K562 (cell line): ENCODE results near the gene AK4. TPM values are rescaled to one million over a fixed set of nuclear protein-coding genes. Genes with fewer than 3 reads are reported as not detected.

Experiments used
- CBFA2T2 ChIP-seq: fragments of 450-650 bp; conservative IDR thresholded peaks from 2 replicates; pipeline ENCODE4 v1.6.1; 2017; ENCODE audit warnings: mild to moderate bottlenecking
- CBFA2T3 ChIP-seq: fragments of 450-650 bp; IDR thresholded peaks from 2 replicates; pipeline ENCODE4 v1.6.1; 2017
- NCOR1 ChIP-seq: fragments of 450-650 bp; IDR thresholded peaks from 2 replicates; pipeline ENCODE4 v1.6.1; 2016; ENCODE audit warnings: mild to moderate bottlenecking, moderate library complexity
- NONO ChIP-seq, 2 experiments: fragments of 200-400 bp in 1 of 2; fragments of 450-650 bp in 1 of 2; formaldehyde crosslinking in 1 of 2; IDR thresholded peaks; 2 replicates each; pipeline ENCODE4 v1.6.1; 2017; ENCODE audit warnings: low read depth in 2 of 2, mild to moderate bottlenecking in 2 of 2, moderate library complexity in 2 of 2, low read length in 1 of 2
- RBM17 ChIP-seq: fragments of 200-400 bp; formaldehyde crosslinking; IDR thresholded peaks from 2 replicates; pipeline ENCODE4 v1.6.1; 2017; ENCODE audit warnings: low read depth, mild to moderate bottlenecking, low read length, borderline replicate concordance
- SMARCC2 ChIP-seq: fragments of 450-650 bp; IDR thresholded peaks from 2 replicates; pipeline ENCODE4 v1.6.1; 2017; ENCODE audit warnings: antibody characterized with exemption, moderate library complexity, mild to moderate bottlenecking, low read depth
- STAG1 ChIP-seq: sonication (generic); formaldehyde crosslinking; IDR thresholded peaks from 2 replicates; pipeline ENCODE4 v1.5.0; 2020; ENCODE audit warnings: missing genetic modification reagents, borderline replicate concordance
- STAT5B ChIP-seq: fragments of 250-450 bp; sonication (Bioruptor Pico); IDR thresholded peaks from 2 replicates; pipeline ENCODE4 v1.8.0; 2021; ENCODE audit warnings: mild to moderate bottlenecking, inconsistent platforms
- polyA plus RNA-seq, 8 experiments: library from polyadenylated mRNA; depleted of rRNA in 4 of 8; stranded (reverse) in 5 of 8; unstranded in 3 of 8; fragments of >200 nt; fragmentation: Nextera tagmentation in 2 of 8; fragmentation: Illumina TruSeq in 1 of 8; extraction: Ambion mirVana in 2 of 8; extraction: Trizol in 1 of 8; gene quantifications; 2 replicates each; pipeline versions ENCODE4 v1.2.1 to v1.2.3, GENCODE V29; 2011 to 2014; ENCODE audit warnings: inconsistent platforms in 1 of 8, missing spikeins in 1 of 8
- total RNA-seq, 7 experiments: library from RNA; depleted of rRNA in 6 of 7; stranded (reverse); fragments of >200 nt in 6 of 7; fragmentation: Illumina TruSeq in 2 of 7; extraction: Trizol in 2 of 7; gene quantifications; 2 replicates each; pipeline versions ENCODE4 v1.2.1 to v1.2.3, GENCODE V29; 2011 to 2021; ENCODE audit warnings: low replicate concordance in 1 of 7
- TF ChIP-seq, protein P1 (sequence below): fragments of 200-600 bp; sonication (generic); IDR thresholded peaks from one replicate; pipeline ENCODE4 v1.6.1; 2012; ENCODE audit warnings: mild to moderate bottlenecking, low read depth, low read length, inconsistent platforms
- TF ChIP-seq, protein P2 (sequence below), 2 experiments: fragments of 450-650 bp in 1 of 2; sonication (generic) in 1 of 2; formaldehyde crosslinking in 1 of 2; IDR thresholded peaks in 1 of 2; conservative IDR thresholded peaks in 1 of 2; 2 replicates each; pipeline versions ENCODE4 v1.6.1 to v1.8.1; 2016 to 2023; ENCODE audit warnings: mild to moderate bottlenecking in 2 of 2, moderate library complexity in 2 of 2, inconsistent platforms in 1 of 2, missing genetic modification reagents in 1 of 2
- TF ChIP-seq, protein P3 (sequence below): fragments of 450-650 bp; formaldehyde crosslinking; IDR thresholded peaks from 2 replicates; pipeline ENCODE4 v1.4.0; 2022; ENCODE audit warnings: mild to moderate bottlenecking, moderate library complexity
- TF ChIP-seq, protein P4 (sequence below): IDR thresholded peaks from 2 replicates; pipeline ENCODE4 v1.6.1; 2012; ENCODE audit warnings: low read depth, low read length, improper control_type of control experiment, borderline replicate concordance

Gene AK4
- total and polyA plus RNA-seq, 9 of the 15 experiments (the other 6 are each of a cell fraction or from before 2014, with no cell fraction given), result 10.4 to 96.6 (median 21.5) TPM

DNA sequence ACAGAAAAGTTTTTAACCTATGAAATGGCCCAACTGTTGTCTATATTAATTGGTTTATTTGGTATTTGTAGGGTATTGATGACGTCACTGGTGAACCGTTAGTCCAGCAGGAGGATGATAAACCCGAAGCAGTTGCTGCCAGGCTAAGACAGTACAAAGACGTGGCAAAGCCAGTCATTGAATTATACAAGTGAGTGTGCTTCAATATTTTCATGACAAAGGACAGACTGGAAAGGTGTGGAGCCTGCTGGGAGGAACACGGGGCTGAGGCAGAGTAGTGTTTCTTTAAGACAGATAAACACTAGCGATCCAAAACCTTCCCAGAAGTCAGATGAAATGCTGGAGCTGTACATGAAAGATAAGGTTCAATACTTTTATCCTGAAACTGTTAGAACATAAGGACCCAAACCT lies 76.7 kb downstream of the AK4 start (continued):
- TF ChIP-seq STAT5B (CRISPR knock-in tag) (no peak), CBFA2T2 (peak; percentile 62), RBM17 (no peak), SMARCC2 (peak; percentile 45; the same call in 1 of the 2 replicates), STAG1 (CRISPR knock-in tag) (no peak), NONO (IDR thresholded peaks at IDR 0.05; ENCODE audit: low read depth in 2 of 2, low read length in 1 of 2) (0 out of 4 replicates have a peak, but pooled peaks of 1 of the 2 experiments have one; percentile 8), NCOR1 (peak; percentile 58), CBFA2T3 (peak; percentile 80)
- TF ChIP-seq, protein P1, sequence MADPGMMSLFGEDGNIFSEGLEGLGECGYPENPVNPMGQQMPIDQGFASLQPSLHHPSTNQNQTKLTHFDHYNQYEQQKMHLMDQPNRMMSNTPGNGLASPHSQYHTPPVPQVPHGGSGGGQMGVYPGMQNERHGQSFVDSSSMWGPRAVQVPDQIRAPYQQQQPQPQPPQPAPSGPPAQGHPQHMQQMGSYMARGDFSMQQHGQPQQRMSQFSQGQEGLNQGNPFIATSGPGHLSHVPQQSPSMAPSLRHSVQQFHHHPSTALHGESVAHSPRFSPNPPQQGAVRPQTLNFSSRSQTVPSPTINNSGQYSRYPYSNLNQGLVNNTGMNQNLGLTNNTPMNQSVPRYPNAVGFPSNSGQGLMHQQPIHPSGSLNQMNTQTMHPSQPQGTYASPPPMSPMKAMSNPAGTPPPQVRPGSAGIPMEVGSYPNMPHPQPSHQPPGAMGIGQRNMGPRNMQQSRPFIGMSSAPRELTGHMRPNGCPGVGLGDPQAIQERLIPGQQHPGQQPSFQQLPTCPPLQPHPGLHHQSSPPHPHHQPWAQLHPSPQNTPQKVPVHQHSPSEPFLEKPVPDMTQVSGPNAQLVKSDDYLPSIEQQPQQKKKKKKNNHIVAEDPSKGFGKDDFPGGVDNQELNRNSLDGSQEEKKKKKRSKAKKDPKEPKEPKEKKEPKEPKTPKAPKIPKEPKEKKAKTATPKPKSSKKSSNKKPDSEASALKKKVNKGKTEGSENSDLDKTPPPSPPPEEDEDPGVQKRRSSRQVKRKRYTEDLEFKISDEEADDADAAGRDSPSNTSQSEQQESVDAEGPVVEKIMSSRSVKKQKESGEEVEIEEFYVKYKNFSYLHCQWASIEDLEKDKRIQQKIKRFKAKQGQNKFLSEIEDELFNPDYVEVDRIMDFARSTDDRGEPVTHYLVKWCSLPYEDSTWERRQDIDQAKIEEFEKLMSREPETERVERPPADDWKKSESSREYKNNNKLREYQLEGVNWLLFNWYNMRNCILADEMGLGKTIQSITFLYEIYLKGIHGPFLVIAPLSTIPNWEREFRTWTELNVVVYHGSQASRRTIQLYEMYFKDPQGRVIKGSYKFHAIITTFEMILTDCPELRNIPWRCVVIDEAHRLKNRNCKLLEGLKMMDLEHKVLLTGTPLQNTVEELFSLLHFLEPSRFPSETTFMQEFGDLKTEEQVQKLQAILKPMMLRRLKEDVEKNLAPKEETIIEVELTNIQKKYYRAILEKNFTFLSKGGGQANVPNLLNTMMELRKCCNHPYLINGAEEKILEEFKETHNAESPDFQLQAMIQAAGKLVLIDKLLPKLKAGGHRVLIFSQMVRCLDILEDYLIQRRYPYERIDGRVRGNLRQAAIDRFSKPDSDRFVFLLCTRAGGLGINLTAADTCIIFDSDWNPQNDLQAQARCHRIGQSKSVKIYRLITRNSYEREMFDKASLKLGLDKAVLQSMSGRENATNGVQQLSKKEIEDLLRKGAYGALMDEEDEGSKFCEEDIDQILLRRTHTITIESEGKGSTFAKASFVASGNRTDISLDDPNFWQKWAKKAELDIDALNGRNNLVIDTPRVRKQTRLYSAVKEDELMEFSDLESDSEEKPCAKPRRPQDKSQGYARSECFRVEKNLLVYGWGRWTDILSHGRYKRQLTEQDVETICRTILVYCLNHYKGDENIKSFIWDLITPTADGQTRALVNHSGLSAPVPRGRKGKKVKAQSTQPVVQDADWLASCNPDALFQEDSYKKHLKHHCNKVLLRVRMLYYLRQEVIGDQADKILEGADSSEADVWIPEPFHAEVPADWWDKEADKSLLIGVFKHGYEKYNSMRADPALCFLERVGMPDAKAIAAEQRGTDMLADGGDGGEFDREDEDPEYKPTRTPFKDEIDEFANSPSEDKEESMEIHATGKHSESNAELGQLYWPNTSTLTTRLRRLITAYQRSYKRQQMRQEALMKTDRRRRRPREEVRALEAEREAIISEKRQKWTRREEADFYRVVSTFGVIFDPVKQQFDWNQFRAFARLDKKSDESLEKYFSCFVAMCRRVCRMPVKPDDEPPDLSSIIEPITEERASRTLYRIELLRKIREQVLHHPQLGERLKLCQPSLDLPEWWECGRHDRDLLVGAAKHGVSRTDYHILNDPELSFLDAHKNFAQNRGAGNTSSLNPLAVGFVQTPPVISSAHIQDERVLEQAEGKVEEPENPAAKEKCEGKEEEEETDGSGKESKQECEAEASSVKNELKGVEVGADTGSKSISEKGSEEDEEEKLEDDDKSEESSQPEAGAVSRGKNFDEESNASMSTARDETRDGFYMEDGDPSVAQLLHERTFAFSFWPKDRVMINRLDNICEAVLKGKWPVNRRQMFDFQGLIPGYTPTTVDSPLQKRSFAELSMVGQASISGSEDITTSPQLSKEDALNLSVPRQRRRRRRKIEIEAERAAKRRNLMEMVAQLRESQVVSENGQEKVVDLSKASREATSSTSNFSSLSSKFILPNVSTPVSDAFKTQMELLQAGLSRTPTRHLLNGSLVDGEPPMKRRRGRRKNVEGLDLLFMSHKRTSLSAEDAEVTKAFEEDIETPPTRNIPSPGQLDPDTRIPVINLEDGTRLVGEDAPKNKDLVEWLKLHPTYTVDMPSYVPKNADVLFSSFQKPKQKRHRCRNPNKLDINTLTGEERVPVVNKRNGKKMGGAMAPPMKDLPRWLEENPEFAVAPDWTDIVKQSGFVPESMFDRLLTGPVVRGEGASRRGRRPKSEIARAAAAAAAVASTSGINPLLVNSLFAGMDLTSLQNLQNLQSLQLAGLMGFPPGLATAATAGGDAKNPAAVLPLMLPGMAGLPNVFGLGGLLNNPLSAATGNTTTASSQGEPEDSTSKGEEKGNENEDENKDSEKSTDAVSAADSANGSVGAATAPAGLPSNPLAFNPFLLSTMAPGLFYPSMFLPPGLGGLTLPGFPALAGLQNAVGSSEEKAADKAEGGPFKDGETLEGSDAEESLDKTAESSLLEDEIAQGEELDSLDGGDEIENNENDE, result no peak
- TF ChIP-seq, protein P2, sequence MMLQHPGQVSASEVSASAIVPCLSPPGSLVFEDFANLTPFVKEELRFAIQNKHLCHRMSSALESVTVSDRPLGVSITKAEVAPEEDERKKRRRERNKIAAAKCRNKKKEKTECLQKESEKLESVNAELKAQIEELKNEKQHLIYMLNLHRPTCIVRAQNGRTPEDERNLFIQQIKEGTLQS (IDR thresholded peaks at IDR 0.05), result peak; percentile 98
- TF ChIP-seq, protein P2 (CRISPR knock-in tag; conservative IDR thresholded peaks at IDR 0.05), result 0 out of 2 replicates have a peak, but pooled peaks have one; percentile 27
- TF ChIP-seq, protein P3, sequence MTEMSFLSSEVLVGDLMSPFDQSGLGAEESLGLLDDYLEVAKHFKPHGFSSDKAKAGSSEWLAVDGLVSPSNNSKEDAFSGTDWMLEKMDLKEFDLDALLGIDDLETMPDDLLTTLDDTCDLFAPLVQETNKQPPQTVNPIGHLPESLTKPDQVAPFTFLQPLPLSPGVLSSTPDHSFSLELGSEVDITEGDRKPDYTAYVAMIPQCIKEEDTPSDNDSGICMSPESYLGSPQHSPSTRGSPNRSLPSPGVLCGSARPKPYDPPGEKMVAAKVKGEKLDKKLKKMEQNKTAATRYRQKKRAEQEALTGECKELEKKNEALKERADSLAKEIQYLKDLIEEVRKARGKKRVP (CRISPR knock-in tag), result no peak
- TF ChIP-seq, protein P4, sequence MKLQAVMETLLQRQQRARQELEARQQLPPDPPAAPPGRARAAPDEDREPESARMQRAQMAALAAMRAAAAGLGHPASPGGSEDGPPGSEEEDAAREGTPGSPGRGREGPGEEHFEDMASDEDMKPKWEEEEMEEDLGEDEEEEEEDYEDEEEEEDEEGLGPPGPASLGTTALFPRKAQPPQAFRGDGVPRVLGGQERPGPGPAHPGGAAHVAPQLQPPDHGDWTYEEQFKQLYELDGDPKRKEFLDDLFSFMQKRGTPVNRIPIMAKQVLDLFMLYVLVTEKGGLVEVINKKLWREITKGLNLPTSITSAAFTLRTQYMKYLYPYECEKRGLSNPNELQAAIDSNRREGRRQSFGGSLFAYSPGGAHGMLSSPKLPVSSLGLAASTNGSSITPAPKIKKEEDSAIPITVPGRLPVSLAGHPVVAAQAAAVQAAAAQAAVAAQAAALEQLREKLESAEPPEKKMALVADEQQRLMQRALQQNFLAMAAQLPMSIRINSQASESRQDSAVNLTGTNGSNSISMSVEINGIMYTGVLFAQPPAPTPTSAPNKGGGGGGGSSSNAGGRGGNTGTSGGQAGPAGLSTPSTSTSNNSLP, result peak; percentile 67; the same call in 1 of the 2 replicates
